Retinal pigment epithelial cell (primary cell): Measurements from ENCODE around the gene RNF150.

Experiments
- DNase-seq: peaks from one replicate; pipeline ENCODE4 v3.0.0-alpha.2; 2010; ENCODE audit warnings: low read depth
- H3K4me3 ChIP-seq: 2 replicates; pipeline ENCODE4 v1.5.1; 2011; ENCODE audit warnings: mild to moderate bottlenecking, low read length, control low read depth, moderate library complexity
- TF ChIP-seq, protein P1 (sequence below): conservative IDR thresholded peaks from 2 replicates; pipeline ENCODE4 v1.5.1; 2011; ENCODE audit warnings: low read depth, low read length, control low read depth, inconsistent platforms

RNF150 gene

DNA sequence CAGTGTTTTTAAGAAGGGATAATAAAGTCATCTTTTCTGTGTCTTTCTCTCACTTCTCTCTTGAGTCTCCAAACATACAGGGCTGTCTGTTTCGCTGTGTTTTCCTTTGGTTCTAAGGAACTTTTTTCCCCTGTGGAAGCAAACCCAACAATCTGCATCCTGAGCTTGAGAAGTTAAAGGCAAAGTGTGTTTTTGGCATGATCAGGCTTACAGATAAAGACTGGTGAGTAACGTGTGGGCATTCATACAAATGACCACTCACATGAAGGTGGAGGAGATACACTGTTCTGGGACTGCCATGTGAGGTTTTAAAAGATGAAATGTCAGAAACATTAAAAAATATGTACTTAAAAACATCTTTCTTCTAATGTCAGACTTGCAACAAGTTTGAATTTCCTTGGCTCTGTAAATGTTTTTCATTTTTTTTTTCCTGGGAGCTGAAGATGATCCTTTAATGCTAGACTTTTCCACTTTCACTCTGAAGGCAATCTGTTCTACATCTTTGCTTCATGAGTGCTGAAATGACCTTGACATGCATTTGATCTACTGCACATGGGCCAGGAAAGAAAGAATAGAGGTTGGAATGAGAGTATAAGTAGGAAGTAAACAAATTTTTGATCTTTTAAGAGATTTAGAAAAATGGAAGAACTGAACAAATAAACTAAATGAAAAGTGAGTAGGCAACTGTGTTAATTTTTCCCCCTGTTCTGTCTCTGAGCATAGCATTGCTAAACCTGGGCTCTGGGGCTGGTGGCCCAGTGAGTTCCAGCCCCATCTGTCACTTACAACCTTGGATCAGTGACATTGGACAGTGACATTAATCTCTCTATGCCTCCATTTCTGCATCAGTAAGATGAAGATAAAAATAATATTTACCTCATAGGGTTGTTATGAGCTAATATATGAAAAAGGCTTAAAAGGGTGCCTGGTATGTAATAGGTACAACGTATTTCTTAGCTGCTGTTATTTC lies 226.0 kb downstream of the RNF150 start:
- no peak overlapping the region for H3K4me3 ChIP-seq
- TF ChIP-seq, protein P1, sequence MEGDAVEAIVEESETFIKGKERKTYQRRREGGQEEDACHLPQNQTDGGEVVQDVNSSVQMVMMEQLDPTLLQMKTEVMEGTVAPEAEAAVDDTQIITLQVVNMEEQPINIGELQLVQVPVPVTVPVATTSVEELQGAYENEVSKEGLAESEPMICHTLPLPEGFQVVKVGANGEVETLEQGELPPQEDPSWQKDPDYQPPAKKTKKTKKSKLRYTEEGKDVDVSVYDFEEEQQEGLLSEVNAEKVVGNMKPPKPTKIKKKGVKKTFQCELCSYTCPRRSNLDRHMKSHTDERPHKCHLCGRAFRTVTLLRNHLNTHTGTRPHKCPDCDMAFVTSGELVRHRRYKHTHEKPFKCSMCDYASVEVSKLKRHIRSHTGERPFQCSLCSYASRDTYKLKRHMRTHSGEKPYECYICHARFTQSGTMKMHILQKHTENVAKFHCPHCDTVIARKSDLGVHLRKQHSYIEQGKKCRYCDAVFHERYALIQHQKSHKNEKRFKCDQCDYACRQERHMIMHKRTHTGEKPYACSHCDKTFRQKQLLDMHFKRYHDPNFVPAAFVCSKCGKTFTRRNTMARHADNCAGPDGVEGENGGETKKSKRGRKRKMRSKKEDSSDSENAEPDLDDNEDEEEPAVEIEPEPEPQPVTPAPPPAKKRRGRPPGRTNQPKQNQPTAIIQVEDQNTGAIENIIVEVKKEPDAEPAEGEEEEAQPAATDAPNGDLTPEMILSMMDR, result no peak
- DNase-seq, result no peak

DNA sequence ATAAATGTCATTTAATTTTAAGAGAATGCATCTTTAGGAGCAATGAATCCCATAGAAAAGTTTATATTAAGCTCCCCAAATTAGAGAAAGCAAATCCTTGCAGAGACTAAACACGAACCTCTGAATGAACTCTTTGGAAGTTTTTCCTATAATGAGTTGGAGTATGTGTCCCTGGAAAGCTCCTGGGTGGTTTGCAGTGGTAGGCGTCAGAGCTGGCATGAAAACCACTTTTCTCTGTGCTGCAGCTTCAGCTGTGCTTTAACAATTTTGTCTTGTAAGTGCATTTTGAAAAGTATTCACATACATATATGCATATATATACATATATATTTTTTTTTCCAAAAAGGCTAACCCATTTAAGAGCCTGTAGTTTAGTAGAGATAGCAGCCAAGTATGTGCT lies 228.4 kb downstream of the RNF150 start:
- no peak for DNase-seq
- TF ChIP-seq, protein P1, result no peak
- H3K4me3 ChIP-seq, result no peak overlapping the region

DNA sequence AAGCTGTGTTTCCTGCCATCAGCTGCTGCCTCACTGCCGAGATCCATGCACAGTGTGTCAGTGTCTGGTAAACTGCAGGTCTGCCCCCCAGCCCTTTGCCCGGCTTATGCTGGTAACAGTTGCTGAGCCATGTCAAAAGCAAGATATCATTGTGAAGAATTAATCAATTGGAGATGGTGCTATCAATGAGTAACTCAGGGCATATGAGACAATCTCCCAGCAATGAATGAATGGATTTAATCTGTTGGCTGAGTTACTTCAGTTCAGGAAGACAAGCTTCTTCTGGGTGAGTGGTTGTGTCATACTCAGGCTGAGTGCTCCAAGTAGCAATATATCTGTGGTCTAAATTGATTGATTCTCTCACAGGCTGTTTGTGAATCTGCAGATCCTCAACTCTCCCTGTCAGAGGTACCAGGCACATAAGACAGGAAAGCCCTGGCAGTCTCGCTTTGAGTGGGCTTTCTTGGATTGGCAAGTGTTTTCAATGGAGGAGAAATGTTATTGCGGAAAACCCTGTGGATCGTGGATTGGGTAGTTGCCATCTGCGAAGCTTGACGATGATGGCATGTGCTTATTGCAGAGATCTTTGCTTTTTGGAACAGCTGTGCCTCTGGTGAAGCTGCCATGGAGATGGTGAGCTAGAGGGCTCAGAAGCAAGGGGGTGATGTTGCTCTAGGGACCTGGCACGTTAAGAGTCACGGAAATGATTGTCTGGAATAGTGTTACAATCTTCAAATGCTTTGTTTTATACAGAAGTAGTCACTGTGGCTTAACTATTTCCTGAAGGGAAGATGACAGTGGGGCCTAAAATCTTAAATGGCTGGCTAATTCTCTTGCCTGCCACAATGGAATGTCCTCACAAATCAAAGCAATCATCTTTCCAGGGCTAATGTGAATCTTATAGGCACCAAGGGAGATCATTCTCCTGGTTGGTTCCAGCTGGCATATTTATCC lies 229.5 kb downstream of the RNF150 start:
- TF ChIP-seq, protein P1, result no peak
- H3K4me3 ChIP-seq, result no peak overlapping the region
- DNase-seq, result no peak

DNA sequence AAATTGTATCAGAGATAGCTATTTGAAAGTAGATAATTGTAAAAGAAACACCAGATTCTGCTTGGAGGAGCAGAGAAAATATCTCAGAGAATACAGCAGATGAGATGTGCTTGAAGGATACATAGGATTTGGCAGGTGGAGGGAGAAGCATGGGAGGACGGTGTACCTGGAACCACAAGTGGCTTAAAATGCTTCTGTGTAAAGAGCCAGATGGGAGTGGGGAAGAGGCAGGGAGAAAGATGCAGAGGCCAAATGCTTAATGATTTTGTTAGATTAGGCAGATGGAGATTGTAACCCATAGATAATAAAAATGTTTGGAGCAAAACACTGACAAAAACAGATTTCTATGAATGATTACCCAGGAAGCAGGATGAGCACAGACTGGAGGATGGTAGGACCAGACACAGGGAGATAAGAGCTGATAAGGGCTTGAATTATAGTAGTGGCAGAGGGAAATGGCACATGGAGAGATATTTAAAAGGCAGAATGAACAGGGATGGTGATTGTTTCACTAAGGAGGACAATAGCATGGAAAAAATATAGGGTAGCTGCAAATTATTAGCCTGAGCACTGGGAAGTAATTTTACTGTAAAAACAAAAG lies 231.4 kb downstream of the RNF150 start:
- TF ChIP-seq, protein P1, result no peak
- H3K4me3 ChIP-seq, result no peak overlapping the region
- DNase-seq, result no peak

DNA sequence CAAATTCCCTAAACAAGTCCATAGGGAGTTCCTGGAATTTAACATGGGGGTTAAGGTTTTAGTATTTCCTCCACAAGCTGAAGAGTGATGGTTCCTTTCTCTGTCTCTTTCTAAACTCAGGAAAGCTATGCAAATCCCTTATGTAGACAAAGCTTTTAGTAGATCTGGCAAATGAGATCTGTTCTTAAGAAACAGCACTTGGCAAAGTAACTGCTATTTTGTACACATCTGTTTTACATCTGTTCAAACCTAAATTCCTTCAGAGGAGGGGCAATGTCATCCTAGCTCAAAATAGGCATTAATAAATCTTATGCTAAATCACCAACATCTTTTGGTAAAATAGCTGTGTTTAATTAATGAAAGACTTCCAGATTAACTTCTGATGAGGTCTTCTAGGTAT lies 239.3 kb downstream of the RNF150 start:
- no peak for DNase-seq
- H3K4me3 ChIP-seq, result no peak overlapping the region
- TF ChIP-seq, protein P1, result no peak

DNA sequence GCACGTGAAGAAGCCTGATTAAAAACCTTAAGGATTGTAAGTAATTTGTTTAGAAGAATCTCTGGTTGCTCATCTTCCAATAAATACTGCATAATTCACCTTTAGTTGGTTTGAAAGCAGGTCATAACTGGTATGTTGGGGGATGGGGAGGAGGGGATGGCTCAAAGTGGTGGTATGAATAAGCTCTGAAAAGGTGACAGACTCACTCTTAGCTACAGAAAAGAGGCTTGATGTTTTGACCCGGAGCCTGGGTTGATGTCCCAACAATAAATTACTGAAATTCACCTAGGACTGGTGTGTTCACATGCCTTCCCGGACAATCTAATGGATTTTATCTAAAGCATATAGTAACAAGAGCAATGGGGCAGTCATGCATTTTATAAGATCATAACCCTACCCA lies 245.2 kb downstream of the RNF150 start:
- TF ChIP-seq, protein P1, result no peak
- no peak for DNase-seq
- no peak overlapping the region for H3K4me3 ChIP-seq
